ENCODE data around the gene RCN1.

GRCh38 chr11:32073644-32074026, 17.2 kb upstream of the RCN1 start:
- TF ChIP-seq CTCF (IDR thresholded peaks at IDR 0.05; ENCODE audit: low read depth, low read length) (no peak), EZH2phosphoT487 (IDR thresholded peaks at IDR 0.05; ENCODE audit: low read depth) (no peak)

Measured in OCI-LY3 (cell line).